Osteocyte (in vitro differentiated cells): ENCODE measurements around the gene RFC5. TPM values are rescaled to one million over a fixed set of nuclear protein-coding genes. Genes with fewer than 3 reads are reported as not detected.
"Not testable (repeated sequence)": the region's sequence is repeated elsewhere in the genome, so short reads cannot be mapped to it uniquely, and the experiment has no call there.

Source experiments
- DNase-seq: peaks from one replicate; pipeline ENCODE4 v3.0.0; 2021; ENCODE audit warnings: mixed read lengths; ENCODE audit not compliant: unreplicated experiment; ENCODE audit errors: extremely low spot score
- H3K27ac Mint-ChIP-seq: one replicate; pipeline ENCODE4 v1.8.0; 2021; ENCODE audit warnings: mild to moderate bottlenecking, mixed read lengths; ENCODE audit not compliant: unreplicated experiment
- H3K27me3 Mint-ChIP-seq: one replicate; pipeline ENCODE4 v1.8.0; 2021; ENCODE audit warnings: mixed read lengths; ENCODE audit not compliant: unreplicated experiment
- H3K36me3 Mint-ChIP-seq: one replicate; pipeline ENCODE4 v1.8.0; 2021; ENCODE audit warnings: mixed read lengths; ENCODE audit not compliant: unreplicated experiment
- H3K4me1 Mint-ChIP-seq: one replicate; pipeline ENCODE4 v1.8.0; 2021; ENCODE audit warnings: mixed read lengths; ENCODE audit not compliant: unreplicated experiment
- H3K4me3 Mint-ChIP-seq: one replicate; pipeline ENCODE4 v1.8.0; 2021; ENCODE audit warnings: mild to moderate bottlenecking, moderate library complexity, mixed read lengths; ENCODE audit not compliant: unreplicated experiment
- H3K9me3 Mint-ChIP-seq: one replicate; pipeline ENCODE4 v1.8.0; 2021; ENCODE audit warnings: mixed read lengths; ENCODE audit not compliant: unreplicated experiment
- CTCF ChIP-seq: fragments of 200-600 bp; sonication (generic); IDR thresholded peaks from 2 replicates; pipeline ENCODE4 v1.5.0; 2021; ENCODE audit warnings: antibody characterized with exemption, mild to moderate bottlenecking, moderate library complexity
- total RNA-seq: library from RNA; stranded (reverse); gene quantifications from 2 replicates; pipeline ENCODE4 v1.2.1, GENCODE V29; 2021

The RFC5 gene
- total RNA-seq, 1 donor from 2014 or later, result 13.2 TPM

GRCh38 chr12:117998719-117999118, 17.8 kb upstream of the RFC5 start:
- no peaks in the 10 kb centered on the region for H3K4me1 Mint-ChIP-seq
- peaks cover 5% of the 10 kb centered on the region for H3K9me3 Mint-ChIP-seq
- DNase-seq, result no peak

GRCh38 chr12:117999806-118000205, 16.7 kb upstream of the RFC5 start:
- H3K9me3 Mint-ChIP-seq, DNase-seq, H3K27me3 Mint-ChIP-seq, H3K4me3 Mint-ChIP-seq, H3K27ac Mint-ChIP-seq, H3K36me3 Mint-ChIP-seq, H3K4me1 Mint-ChIP-seq: not testable (repeated sequence)

More at GRCh38 chr12:117998719-117999118, 17.8 kb upstream of the RFC5 start:
- Mint-ChIP-seq H3K27me3 (peaks cover 7% of the 10 kb centered on the region), H3K36me3 (no peaks in the 10 kb centered on the region), H3K27ac (no peak overlapping the region), H3K4me3 (no peak overlapping the region)
- no peak for TF ChIP-seq CTCF

GRCh38 chr12:118010903-118011302, 5.6 kb upstream of the RFC5 start:
- Mint-ChIP-seq H3K4me3 (no peak overlapping the region), H3K36me3 (no peaks in the 10 kb centered on the region), H3K27me3 (peaks cover 11% of the 10 kb centered on the region), H3K27ac (no peak overlapping the region), H3K4me1 (peaks cover under 1% of the 10 kb centered on the region), H3K9me3 (no peaks in the 10 kb centered on the region)
- no peak for DNase-seq
- no peak for TF ChIP-seq CTCF

- H3K27me3 Mint-ChIP-seq, result peaks cover 11% of the 10 kb centered on the region
- no peak for DNase-seq
- no peak overlapping the region for H3K27ac Mint-ChIP-seq
- peaks cover 5% of the 10 kb centered on the region for H3K4me1 Mint-ChIP-seq
- no peak for TF ChIP-seq CTCF
- no peaks in the 10 kb centered on the region for H3K9me3 Mint-ChIP-seq
- H3K36me3 Mint-ChIP-seq, result no peaks in the 10 kb centered on the region
- no peak overlapping the region for H3K4me3 Mint-ChIP-seq
These were observed 5.1 kb upstream of the RFC5 start for GRCh38 chr12:118011377-118011776.

- H3K4me3 Mint-ChIP-seq, result no peak overlapping the region
- no peaks in the 10 kb centered on the region for H3K36me3 Mint-ChIP-seq
- peaks cover 11% of the 10 kb centered on the region for H3K27me3 Mint-ChIP-seq
- no peak for TF ChIP-seq CTCF
- H3K9me3 Mint-ChIP-seq, result no peaks in the 10 kb centered on the region
- no peak overlapping the region for H3K27ac Mint-ChIP-seq
- no peak for DNase-seq
- H3K4me1 Mint-ChIP-seq, result peaks cover 7% of the 10 kb centered on the region
These were observed 4.5 kb upstream of the RFC5 start for GRCh38 chr12:118011961-118012360.

GRCh38 chr12:118013283-118013682, 3.2 kb upstream of the RFC5 start:
- Mint-ChIP-seq H3K4me3 (no peak overlapping the region), H3K4me1 (peaks cover 11% of the 10 kb centered on the region), H3K9me3 (no peaks in the 10 kb centered on the region), H3K36me3 (no peaks in the 10 kb centered on the region), H3K27ac (no peak overlapping the region), H3K27me3 (peaks cover 5% of the 10 kb centered on the region)
- TF ChIP-seq CTCF, result no peak
- DNase-seq, result no peak
